Lower leg skin (tissue), 3 donors: ENCODE data around the gene FHAD1.

Experiments
- CTCF ChIP-seq, 3 donors: fragments of 450-650 bp; IDR thresholded peaks; one replicate each; pipeline ENCODE4 v1.5.1; 2016; ENCODE audit warnings: antibody characterized with exemption in 3 of 3, mild to moderate bottlenecking in 3 of 3, moderate library complexity in 2 of 3
- POLR2A ChIP-seq, 2 donors: fragments of 450-650 bp; IDR thresholded peaks; one replicate each; pipeline ENCODE4 v1.6.1; 2016 to 2017; ENCODE audit warnings: antibody characterized with exemption in 2 of 2, mild to moderate bottlenecking in 1 of 2, moderate library complexity in 1 of 2

GRCh38 chr1:15308621-15309027 lies 61.6 kb downstream of the FHAD1 start:
- TF ChIP-seq CTCF (IDR thresholded peaks at IDR 0.05): no peak
- TF ChIP-seq POLR2A (IDR thresholded peaks at IDR 0.05): no peak
